VCaP (cell line): ENCODE data around the gene GPR108.
"Not testable (repeated sequence)": the region's sequence is repeated elsewhere in the genome, so short reads cannot be mapped to it uniquely, and the experiment has no call there.

ENCODE experiments used
- H3K27ac ChIP-seq: fragments of 450-650 bp; 2 replicates; pipeline ENCODE4 v1.5.1; 2017
- CTCF ChIP-seq: fragments of 450-650 bp; conservative IDR thresholded peaks from 2 replicates; pipeline ENCODE4 v1.5.1; 2017; ENCODE audit warnings: mild to moderate bottlenecking, moderate library complexity

GPR108 gene

GRCh38 chr19:6737284-6737872 is at the start of gene GPR108:
Gene GPR108 (minus strand): TSS chr19:6737580. CDS start chr19:6737576, 4 bp downstream.
- peak within 1 kb of the TSS; percentile 77 for H3K27ac ChIP-seq
- TF ChIP-seq CTCF, result no peak

GRCh38 chr19:6779206-6779605 is 41.8 kb upstream of the GPR108 start:
- no peak overlapping the region for H3K27ac ChIP-seq
- TF ChIP-seq CTCF, result no peak

- H3K27ac ChIP-seq, result no peak overlapping the region
Measured at GRCh38 chr19:6778386-6778785, 41.0 kb upstream of the GPR108 start.

GRCh38 chr19:6777434-6777833 is 40.1 kb upstream of the GPR108 start:
- no peak overlapping the region for H3K27ac ChIP-seq
- TF ChIP-seq CTCF, result no peak

More at GRCh38 chr19:6778386-6778785, 41.0 kb upstream of the GPR108 start:
- no peak for TF ChIP-seq CTCF

- TF ChIP-seq CTCF, result no peak
- H3K27ac ChIP-seq, result no peak overlapping the region
Measured at GRCh38 chr19:6776999-6777398, 39.6 kb upstream of the GPR108 start.

- not testable (repeated sequence) for H3K27ac ChIP-seq
Measured at GRCh38 chr19:6776045-6776444, 38.7 kb upstream of the GPR108 start.

GRCh38 chr19:6774821-6775707 is 37.7 kb upstream of the GPR108 start:
- no peak for TF ChIP-seq CTCF
- no peak overlapping the region for H3K27ac ChIP-seq
